SK-N-MC (cell line): ENCODE data around the gene BTRC.

Experiments
- FOXP2 ChIP-seq: optimal IDR thresholded peaks from 2 replicates; pipeline ENCODE3; 2011; ENCODE audit warnings: mild to moderate bottlenecking, moderate library complexity; ENCODE audit not compliant: insufficient read depth; ENCODE audit errors: extremely low read length, control extremely low read depth
- POLR2AphosphoS5 ChIP-seq: IDR thresholded peaks from 2 replicates; pipeline ENCODE4 v1.6.1; 2012; ENCODE audit warnings: mild to moderate bottlenecking, low read depth, low read length, borderline replicate concordance

GRCh38 chr10:101536800-101537199, 182.8 kb downstream of the BTRC start:
- TF ChIP-seq POLR2AphosphoS5 (no peak), FOXP2 (no peak)
